ENCODE data around the gene PRR13.
"Not testable (repeated sequence)": the region's sequence is repeated elsewhere in the genome, so short reads cannot be mapped to it uniquely, and the experiment has no call there.

The PRR13 gene

GRCh38 chr12:53439582-53439981 is 2.0 kb upstream of the PRR13 start:
- not testable (repeated sequence) for DNase-seq

DNA sequence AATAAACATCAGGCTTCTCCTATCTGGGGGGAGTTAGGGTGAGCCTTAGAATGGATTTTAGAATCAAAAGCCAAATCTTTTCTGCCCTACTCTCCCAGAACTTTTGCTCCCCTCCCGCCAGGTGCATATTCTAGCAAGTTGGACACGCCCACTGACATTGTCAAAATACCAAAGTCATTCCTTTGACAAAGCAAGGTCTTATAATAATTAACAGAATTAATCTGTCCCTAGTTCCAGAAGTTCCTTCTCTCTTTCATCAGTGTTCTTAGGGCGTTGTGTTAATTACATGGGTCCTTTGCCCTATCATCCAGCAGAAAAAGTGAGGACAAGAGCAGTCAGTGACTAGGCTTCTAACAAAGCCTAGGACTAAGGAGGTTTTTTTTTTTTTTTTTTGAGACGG is 2.4 kb downstream of the PRR13 start:
- DNase-seq = no peak

DNA sequence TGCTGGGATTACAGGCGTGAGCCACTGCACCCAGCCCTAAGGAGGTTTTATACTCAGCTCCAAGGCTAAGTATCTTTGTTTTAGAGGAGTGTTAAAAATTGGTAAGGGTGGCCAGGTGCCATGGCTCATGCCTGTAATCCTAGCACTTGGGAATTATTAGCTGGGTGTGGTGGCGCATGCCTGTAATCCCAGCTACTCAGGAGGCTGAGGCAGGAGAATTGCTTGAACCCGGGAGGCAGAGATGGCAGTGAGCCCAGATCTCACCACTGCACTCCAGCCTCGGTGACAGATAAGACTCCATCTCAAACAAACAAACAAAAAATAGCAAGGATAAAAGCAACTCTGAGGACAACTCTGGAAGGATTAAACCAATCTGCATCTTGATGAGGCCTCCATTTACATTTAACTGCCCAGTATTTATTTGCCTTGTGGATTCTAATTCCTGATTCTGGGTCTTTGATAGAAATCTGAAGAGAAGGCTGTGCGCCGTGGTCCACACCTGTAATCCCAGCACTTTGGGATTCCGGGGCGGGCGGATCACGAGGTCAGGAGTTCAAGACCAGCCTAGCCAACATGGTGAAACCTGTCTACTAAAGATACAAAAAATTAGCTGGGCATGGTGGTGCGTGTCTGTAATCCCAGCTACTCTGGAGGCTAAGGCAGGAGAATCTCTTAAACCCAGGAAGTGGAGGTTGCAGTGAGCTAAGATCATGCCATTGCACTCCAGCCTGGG is 3.2 kb downstream of the PRR13 start:
- not testable (repeated sequence) for DNase-seq

DNA sequence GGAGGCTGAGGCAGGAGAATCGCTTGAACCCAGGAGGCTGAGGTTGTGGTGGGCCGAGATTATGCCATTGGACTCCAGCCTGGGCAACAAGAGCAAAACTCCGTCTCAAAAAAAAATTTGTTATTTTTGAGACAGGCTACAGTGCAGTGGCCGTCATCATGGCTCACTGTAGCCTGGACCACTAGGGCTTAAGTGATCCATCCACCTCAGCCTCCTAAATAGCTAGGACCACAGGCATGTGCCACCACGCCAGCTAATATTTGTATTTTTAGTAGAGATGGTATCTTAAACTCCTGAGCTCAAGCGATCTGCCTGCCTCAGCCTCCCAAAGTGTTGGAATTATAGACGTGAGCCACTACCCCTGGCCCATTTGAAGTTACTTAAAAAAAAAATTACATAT is 9.4 kb downstream of the PRR13 start:
- no peak for DNase-seq

DNA sequence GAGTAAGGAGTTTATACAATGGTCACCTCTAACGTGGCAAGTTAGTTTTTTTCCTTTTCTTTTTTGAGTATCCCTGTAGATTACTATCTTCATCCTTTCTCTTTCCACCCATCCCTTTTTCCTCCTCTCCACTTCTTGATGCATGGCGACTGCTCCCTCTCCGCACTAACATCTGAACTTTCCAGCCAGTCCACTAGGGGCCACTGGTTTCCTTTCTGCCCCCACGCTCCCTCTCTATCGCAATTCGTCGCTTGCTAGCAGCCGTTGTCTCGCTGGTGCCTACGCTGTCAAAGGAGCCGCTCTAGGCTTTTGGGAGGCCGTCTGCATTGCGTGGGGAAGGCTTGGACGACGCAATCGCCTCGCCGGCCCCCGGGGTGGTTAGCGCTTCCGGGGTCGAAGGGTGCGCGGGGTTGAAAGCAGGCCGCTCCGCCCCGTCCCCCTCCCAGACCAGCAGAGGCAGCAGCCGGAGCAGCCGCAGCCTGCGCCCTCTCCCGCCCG is 10.2 kb downstream of the PRR13 start, which contains the start of gene PCBP2:
TSS of gene PCBP2 (plus strand) at position 442 of the 498 bp plus-strand sequence. CDS start 2,699 bp downstream, outside the sequence.
- DNase-seq = peak; percentile 97

GRCh38 chr12:53452159-53453077 is 10.9 kb downstream of the PRR13 start:
- DNase-seq = peak; percentile 71

DNA sequence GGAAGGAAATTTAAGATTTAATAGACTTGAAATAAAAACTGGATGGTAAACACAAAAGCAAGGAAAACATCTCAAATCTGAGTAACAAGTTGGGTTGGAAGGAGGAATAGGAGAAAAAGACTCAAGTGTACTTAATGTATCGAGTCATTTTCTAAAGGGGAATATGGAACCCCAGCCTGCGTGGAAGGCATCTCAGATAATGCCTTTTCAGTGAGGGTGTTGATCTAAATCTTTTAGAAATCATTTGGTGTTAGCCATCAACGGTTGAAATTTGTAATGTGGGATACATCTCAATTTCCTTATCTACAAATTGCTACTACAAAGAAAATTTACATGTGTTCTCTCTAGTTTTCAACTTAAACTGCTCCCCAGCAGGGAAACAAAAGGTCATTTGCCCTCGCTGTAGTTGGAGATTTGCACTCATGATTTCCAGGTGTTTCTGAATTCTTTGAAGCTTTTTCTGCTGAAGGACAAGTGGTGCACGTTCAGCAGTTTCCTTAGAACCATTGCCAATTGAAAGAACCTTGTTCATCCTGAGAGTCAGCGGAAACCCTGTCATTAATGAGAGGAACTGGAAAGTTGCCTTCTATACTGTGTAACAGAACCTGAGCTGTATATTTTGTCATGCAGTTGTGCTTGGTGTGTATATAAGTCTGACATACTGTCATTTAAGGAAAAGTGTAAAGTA is 12.6 kb downstream of the PRR13 start:
- no peak for DNase-seq

DNA sequence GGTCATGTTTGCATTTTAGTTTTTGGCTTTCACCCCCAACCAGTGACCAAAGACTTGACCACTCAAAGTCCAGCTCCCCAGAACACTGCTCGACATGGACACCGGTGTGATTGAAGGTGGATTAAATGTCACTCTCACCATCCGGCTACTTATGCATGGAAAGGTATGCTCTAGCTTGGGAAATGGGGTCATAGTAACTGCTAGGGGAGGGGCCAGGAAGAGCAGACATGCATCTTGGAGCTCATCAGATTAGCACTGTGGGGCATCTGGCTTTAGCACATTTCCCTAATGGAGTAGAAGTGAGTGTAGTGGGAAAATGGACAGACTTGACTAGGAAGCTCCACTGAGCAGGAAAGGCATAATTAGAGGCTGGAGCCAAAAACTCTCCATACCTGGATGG is 13.2 kb downstream of the PRR13 start:
- DNase-seq = no peak

DNA sequence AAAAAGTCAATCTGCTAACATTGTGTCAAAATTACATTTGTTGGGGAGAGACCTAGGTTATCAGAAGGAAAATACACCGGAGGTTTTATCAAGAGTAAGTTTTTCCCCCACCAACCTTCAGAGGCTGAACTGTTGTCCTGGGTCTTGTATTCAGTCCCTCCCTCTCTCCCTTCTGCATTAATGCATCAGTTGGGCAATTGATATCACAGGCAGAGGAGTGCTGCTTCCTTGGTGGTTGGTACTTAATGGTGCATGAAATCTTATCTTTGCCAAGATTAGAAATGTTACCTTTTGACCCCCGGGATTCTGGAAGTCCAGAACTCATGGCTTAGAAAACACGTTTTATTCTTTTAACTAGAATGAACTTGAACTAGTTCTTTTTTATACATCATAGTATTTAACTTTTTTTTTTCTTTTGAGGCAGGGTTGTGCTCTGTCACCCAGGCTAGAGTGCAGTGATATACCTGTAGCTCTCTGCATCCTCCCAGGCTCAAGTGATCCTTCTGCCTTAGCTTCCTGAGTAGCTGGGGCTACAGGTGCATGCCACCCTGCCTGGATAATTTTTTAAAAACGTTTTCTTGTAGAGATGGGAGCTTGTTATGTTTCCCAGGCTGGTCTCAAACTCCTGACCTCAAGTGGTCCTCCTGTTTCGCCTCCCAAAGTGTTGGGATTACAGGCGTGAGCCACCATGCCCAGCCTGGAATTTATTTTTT is 15.3 kb downstream of the PRR13 start:
- no peak for DNase-seq

GRCh38 chr12:53459097-53459496 is 17.6 kb downstream of the PRR13 start:
- no peak for DNase-seq

DNA sequence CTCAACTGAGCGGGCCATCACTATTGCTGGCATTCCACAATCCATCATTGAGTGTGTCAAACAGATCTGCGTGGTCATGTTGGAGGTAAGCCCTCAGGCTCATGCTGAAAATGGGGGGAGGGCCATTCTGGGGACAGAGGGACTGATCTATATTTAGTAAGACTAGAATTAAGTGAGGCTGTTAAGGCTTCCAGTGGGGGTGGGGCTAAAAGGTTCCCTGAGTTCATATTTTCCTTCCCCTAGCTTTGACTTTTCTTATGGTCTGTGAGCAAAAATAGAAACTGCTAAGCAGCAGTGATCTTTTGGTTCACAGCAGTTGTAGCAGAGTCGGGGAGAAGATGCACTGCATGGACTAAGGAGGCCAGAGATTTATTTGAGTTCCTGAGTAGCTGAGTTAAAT is 19.5 kb downstream of the PRR13 start:
- no peak for DNase-seq

DNA sequence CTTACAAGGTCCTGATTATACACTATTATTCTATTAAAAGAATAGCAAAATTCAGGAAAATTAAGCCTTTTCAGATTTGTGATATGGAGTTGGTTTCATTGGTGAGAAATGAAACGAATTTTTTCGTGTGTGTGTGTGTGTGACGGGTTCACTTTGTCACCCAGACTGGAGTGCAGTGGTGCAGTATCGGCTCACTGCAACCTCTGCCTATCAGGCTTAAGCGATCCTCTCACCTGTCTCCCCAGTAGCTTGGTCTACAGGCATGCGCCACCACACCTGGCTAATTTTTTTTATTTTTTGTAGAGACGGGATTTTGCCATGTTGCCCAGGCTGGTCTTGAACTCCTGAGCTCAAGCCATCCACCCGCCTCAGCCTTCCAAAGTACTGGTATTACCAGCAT is 20.1 kb downstream of the PRR13 start:
- DNase-seq = no peak

GRCh38 chr12:53462935-53463334 is 21.4 kb downstream of the PRR13 start:
- DNase-seq = no peak

GRCh38 chr12:53463802-53464560 is 22.4 kb downstream of the PRR13 start:
- DNase-seq = no peak

DNA sequence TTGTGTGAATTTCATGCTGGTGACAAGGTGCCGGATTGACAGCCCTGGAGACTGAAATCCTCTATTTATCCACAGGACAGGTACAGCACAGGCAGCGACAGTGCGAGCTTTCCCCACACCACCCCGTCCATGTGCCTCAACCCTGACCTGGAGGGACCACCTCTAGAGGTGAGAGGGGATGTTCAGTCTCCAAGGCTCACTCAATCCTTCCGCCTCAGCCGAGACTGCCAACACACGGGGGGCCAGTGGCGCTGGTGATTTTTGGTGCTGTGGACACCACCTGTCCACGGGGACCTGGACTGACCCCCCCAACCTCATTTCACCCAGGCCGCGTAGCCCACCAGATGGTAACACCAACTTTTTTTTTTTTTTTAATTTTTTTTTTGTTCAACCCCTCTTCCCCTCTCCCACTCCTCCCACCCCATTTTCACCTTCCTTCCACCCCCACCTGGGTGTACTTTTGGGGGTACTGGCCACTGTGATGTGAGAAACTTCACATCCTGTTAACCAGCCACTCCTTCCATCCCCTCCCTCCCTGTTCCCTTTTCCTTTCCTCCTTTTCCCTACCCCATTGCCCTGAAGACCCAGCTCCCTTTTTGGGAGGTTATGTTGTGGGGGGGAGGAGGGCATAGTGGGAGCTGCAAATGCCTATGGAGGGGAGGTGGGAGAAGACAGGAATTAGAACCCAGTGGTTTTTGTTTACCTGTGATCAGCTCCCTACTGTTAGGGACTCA is 23.3 kb downstream of the PRR13 start:
- DNase-seq = no peak

GRCh38 chr12:53465679-53466078 is 24.1 kb downstream of the PRR13 start:
- DNase-seq = no peak

DNA sequence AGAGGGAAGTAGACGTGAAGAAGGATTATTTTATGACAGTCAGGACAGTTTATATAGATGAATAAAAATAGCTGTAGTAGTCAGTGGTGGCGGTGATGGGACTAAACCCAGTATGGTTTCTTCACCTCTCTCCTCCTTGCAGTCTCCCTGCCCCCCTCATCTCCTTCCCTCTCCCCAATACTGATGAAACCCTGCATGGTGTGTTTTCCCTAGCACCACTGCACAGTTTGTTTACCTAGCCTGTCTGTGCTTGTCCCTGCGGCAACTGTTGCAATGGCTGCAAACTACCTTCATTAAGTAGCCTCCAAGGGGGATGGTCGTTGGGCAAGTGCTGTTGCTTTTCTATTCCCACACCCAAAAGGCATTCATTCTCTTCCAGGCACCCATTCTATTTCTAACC is 25.1 kb downstream of the PRR13 start:
- DNase-seq = no peak

GRCh38 chr12:53467082-53467481 is 25.5 kb downstream of the PRR13 start:
- DNase-seq = no peak

DNA sequence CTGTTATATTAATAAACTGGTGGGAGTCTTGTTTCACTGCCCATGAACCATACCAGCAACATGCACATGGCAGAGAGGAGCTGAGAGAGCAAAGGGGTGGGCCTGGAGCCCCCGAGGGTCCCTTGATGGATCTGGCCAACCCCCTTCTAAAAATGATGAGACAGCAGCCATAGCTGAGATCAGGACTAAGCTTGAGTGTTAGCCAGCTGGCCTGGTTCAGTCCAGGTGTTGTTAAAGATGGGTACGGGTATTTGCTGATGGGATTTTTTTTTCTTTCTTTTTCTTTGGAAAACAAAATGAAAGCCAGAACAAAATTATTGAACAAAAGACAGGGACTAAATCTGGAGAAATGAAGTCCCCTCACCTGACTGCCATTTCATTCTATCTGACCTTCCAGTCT is 26.3 kb downstream of the PRR13 start:
- no peak for DNase-seq

DNA sequence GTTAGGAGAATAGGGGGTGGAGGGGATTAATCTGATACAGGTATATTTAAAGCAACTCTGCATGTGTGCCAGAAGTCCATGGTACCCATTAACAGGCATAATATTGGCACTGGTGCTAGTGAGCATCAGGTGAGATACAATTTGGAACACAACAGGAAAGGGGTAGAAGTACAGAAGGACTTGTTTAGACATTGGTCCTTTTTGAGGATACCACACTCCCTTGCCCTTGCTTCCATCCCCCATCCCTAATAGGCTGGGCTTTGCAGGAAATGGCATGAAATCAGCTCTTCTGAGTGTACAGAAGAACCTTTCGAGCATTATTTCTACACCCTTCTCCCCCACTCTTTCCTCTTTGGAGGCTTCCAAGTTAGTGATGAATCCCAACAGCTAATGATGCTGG is 26.7 kb downstream of the PRR13 start:
- no peak for DNase-seq

DNA sequence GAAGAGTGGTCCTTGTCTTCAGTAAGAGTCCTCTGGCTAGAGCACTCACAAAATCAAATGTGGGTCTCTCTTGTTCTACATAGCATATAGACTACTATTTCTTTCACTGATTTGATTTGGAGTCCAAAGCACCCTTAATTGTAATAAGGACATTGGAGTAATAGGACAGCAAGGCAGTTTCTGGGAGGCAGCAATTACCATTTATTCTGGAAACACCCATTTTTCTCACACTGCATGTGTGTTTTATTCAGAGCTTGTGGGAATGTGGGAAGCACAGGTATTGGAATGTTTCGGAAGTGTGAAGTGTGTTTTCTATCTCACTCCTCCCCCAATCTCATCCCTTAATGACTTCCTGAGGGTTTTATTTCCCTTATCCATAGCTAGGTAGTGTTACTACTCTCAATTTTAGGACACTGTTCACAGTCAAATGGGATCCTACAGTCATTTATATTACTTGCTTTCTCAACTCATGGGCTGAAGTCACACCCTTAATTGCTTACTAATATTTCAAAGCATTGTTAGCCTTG is 30.6 kb downstream of the PRR13 start:
- DNase-seq = no peak

Data from effector CD4-positive, alpha-beta T cell (primary cell).